ENCODE measurements around the gene METTL15. TPM values are rescaled to one million over a fixed set of nuclear protein-coding genes. Genes with fewer than 3 reads are reported as not detected.
"Not testable (repeated sequence)": the region's sequence is repeated elsewhere in the genome, so short reads cannot be mapped to it uniquely, and the experiment has no call there.

The METTL15 gene
- total RNA-seq, 1 experiment from 2014 or later, result 18.4 TPM

- DNase-seq (ENCODE audit: low read depth, low spot score); in situ Hi-C loops (cut with HindIII; ENCODE audit: low pct_unique_long_range_greater_than_20kb, low sequenced_read_pairs): not testable (repeated sequence)
These were observed 224.2 kb downstream of the METTL15 start for GRCh38 chr11:28332393-28332792.

GRCh38 chr11:28337701-28338100 is 229.5 kb downstream of the METTL15 start:
- in situ Hi-C loops (cut with HindIII; ENCODE audit: low pct_unique_long_range_greater_than_20kb, low sequenced_read_pairs), result no loop called here
- no peak for DNase-seq (ENCODE audit: low read depth, low spot score)

GRCh38 chr11:28338371-28338770 is 230.2 kb downstream of the METTL15 start:
- in situ Hi-C loops (cut with HindIII; ENCODE audit: low pct_unique_long_range_greater_than_20kb, low sequenced_read_pairs), result no loop called here
- DNase-seq (ENCODE audit: low read depth, low spot score), result no peak

- no peak for DNase-seq (ENCODE audit: low read depth, low spot score)
- in situ Hi-C loops (cut with HindIII; ENCODE audit: low pct_unique_long_range_greater_than_20kb, low sequenced_read_pairs), result no loop called here
These were observed 231.3 kb downstream of the METTL15 start for GRCh38 chr11:28339488-28339887.

GRCh38 chr11:28342716-28343115 is 234.5 kb downstream of the METTL15 start:
- no peak for DNase-seq (ENCODE audit: low read depth, low spot score)
- in situ Hi-C loops (cut with HindIII; ENCODE audit: low pct_unique_long_range_greater_than_20kb, low sequenced_read_pairs), result no loop called here

GRCh38 chr11:28343304-28344233 is 235.4 kb downstream of the METTL15 start:
- no peak for DNase-seq (ENCODE audit: low read depth, low spot score)
- in situ Hi-C loops (cut with HindIII; ENCODE audit: low pct_unique_long_range_greater_than_20kb, low sequenced_read_pairs), result no loop called here

GRCh38 chr11:28346209-28346608 is 238.0 kb downstream of the METTL15 start:
- DNase-seq (ENCODE audit: low read depth, low spot score), result no peak
- in situ Hi-C loops (cut with HindIII; ENCODE audit: low pct_unique_long_range_greater_than_20kb, low sequenced_read_pairs), result no loop called here

- in situ Hi-C loops (cut with HindIII; ENCODE audit: low pct_unique_long_range_greater_than_20kb, low sequenced_read_pairs), result no loop called here
- no peak for DNase-seq (ENCODE audit: low read depth, low spot score)
These were observed 238.5 kb downstream of the METTL15 start for GRCh38 chr11:28346721-28347120.

- in situ Hi-C loops (cut with HindIII; ENCODE audit: low pct_unique_long_range_greater_than_20kb, low sequenced_read_pairs), result no loop called here
- no peak for DNase-seq (ENCODE audit: low read depth, low spot score)
These were observed 239.2 kb downstream of the METTL15 start for GRCh38 chr11:28347371-28347770.

GRCh38 chr11:28350216-28350615 is 242.0 kb downstream of the METTL15 start:
- in situ Hi-C loops (cut with HindIII; ENCODE audit: low pct_unique_long_range_greater_than_20kb, low sequenced_read_pairs), result no loop called here
- no peak for DNase-seq (ENCODE audit: low read depth, low spot score)

- in situ Hi-C loops (cut with HindIII; ENCODE audit: low pct_unique_long_range_greater_than_20kb, low sequenced_read_pairs), result no loop called here
These were observed 245.8 kb downstream of the METTL15 start for GRCh38 chr11:28353991-28354390.

GRCh38 chr11:28366549-28367346 is 258.6 kb downstream of the METTL15 start:
- DNase-seq (ENCODE audit: low read depth, low spot score), result no peak
- in situ Hi-C loops (cut with HindIII; ENCODE audit: low pct_unique_long_range_greater_than_20kb, low sequenced_read_pairs), result no loop called here

More at GRCh38 chr11:28353991-28354390, 245.8 kb downstream of the METTL15 start:
- DNase-seq (ENCODE audit: low read depth, low spot score), result no peak

GRCh38 chr11:28378095-28378494 is 269.9 kb downstream of the METTL15 start:
- in situ Hi-C loops (cut with HindIII; ENCODE audit: low pct_unique_long_range_greater_than_20kb, low sequenced_read_pairs); DNase-seq (ENCODE audit: low read depth, low spot score): not testable (repeated sequence)

Small RNA genes within 50 kb of the gene (small RNA-seq; reads per million reads assigned to genes)
- gene AC023206.1, result 0 reads per million in 2 experiments

Other genes with a start within 250 kb of the METTL15 start
- 15.3 and 16.1 TPM in 2 replicates for gene KIF18A, start 232 bp upstream of the METTL15 start, total RNA-seq (2014; rRNA removed; shearing (Covaris generic))